ENCODE measurements around the gene MED15.
"Not testable (repeated sequence)": the region's sequence is repeated elsewhere in the genome, so short reads cannot be mapped to it uniquely, and the experiment has no call there.

The MED15 gene

DNA sequence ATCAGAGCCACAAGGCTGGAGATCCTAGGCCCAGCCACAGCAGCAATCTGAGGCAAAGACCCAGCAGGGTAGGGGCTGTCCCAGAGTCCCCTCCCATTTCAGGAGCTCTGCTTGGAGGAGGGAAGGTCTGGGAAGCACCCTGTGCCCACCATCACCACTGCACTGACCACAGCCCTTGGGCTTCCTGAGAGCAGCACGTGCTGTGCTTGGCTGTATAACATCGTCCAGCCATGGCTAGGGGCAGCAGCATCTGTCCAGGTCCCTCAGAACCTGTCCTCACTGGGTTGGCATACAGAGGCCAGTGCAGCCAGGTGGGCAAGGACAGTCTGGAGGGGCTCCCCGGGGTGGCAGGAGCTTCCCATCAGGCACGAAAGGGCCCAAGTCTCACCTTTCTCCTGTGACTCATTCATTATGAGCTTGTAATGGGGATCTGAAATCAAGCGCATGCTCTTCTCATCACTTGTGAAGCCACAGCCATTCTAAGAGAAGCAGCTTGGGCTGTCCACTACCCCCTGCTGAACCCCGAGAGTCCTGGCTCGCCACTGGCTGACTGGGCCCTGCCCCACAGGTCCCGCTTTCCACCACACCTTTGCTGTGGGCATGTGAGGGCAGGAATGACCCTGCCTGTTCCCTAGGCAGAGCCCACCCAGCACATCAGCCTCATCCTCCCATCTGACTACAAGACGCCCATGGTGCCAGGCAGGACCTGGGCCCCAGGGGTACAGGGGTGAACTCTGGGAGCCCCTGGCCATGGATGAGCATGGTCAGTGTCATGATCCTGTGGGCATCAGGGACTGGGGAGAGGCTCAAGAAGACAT lies 83.3 kb downstream of the MED15 start:
- TF ChIP-seq, protein P1, sequence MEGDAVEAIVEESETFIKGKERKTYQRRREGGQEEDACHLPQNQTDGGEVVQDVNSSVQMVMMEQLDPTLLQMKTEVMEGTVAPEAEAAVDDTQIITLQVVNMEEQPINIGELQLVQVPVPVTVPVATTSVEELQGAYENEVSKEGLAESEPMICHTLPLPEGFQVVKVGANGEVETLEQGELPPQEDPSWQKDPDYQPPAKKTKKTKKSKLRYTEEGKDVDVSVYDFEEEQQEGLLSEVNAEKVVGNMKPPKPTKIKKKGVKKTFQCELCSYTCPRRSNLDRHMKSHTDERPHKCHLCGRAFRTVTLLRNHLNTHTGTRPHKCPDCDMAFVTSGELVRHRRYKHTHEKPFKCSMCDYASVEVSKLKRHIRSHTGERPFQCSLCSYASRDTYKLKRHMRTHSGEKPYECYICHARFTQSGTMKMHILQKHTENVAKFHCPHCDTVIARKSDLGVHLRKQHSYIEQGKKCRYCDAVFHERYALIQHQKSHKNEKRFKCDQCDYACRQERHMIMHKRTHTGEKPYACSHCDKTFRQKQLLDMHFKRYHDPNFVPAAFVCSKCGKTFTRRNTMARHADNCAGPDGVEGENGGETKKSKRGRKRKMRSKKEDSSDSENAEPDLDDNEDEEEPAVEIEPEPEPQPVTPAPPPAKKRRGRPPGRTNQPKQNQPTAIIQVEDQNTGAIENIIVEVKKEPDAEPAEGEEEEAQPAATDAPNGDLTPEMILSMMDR (IDR thresholded peaks at IDR 0.05; ENCODE audit: low read depth, low read length, poor library complexity, severe bottlenecking), result no peak
- TF ChIP-seq EZH2phosphoT487 (IDR thresholded peaks at IDR 0.05; ENCODE audit: borderline replicate concordance, low read length), result no peak
- no peak overlapping the region for H3K4me2 ChIP-seq (ENCODE audit: low read length)

DNA sequence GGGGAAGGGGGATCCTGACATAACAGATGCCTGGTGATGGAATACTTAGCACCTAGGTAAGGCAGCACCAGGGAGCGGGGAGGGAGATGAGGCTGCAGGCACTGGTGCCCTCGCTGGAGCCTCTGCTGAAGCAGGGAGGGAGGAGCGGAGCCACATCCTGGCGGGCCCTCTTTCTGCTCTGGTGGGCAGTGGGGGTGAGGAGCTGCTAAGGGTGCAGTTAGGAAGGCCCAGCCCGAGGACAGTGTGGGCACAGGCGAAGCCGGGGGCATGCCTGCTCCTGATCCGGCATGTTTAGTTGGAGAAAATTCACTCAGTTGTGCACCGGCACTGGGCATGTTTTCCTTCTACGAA lies 83.9 kb downstream of the MED15 start:
- Histone ChIP-seq H3K36me3 (ENCODE audit: control insufficient read depth, low read length) (peaks cover 10% of the 10 kb centered on the region; the same call in 1 of the 2 replicates), H3K79me2 (ENCODE audit: control insufficient read depth, low read length) (no peaks in the 10 kb centered on the region), H4K20me1 (ENCODE audit: control insufficient read depth, insufficient read depth, low read depth, low read length) (no peaks in the 10 kb centered on the region), H3K27me3 (ENCODE audit: control insufficient read depth, low read length) (no peaks in the 10 kb centered on the region; the same call in 1 of the 2 replicates), H3K27ac (ENCODE audit: low read depth, low read length) (no peak overlapping the region), H3K4me1 (ENCODE audit: control insufficient read depth, low read length) (no peaks in the 10 kb centered on the region), H3F3A (ENCODE audit: control insufficient read depth, insufficient read depth) (no peaks in the 10 kb centered on the region), H3K4me3 (ENCODE audit: low read length) (no peak overlapping the region), H3K9me3 (ENCODE audit: control insufficient read depth, insufficient read depth, low read length) (no peaks in the 10 kb centered on the region), H3K9me2 (replicated peaks; ENCODE audit: control insufficient read depth, low read length) (no peaks in the 10 kb centered on the region), H3K4me2 (ENCODE audit: low read length) (no peak overlapping the region)
- TF ChIP-seq EZH2phosphoT487 (IDR thresholded peaks at IDR 0.05; ENCODE audit: borderline replicate concordance, low read length), result no peak
- TF ChIP-seq, protein P1 (IDR thresholded peaks at IDR 0.05; ENCODE audit: low read depth, low read length, poor library complexity, severe bottlenecking), result no peak

More for the DNA sequence above, 83.3 kb downstream of the MED15 start:
- Histone ChIP-seq H3F3A (ENCODE audit: control insufficient read depth, insufficient read depth) (no peaks in the 10 kb centered on the region), H3K9me3 (ENCODE audit: control insufficient read depth, insufficient read depth, low read length) (no peaks in the 10 kb centered on the region), H3K79me2 (ENCODE audit: control insufficient read depth, low read length) (no peaks in the 10 kb centered on the region), H4K20me1 (ENCODE audit: control insufficient read depth, insufficient read depth, low read depth, low read length) (no peaks in the 10 kb centered on the region), H3K4me3 (ENCODE audit: low read length) (no peak overlapping the region), H3K27ac (ENCODE audit: low read depth, low read length) (no peak overlapping the region), H3K36me3 (ENCODE audit: control insufficient read depth, low read length) (peaks cover 15% of the 10 kb centered on the region; the same call in 1 of the 2 replicates), H3K27me3 (ENCODE audit: control insufficient read depth, low read length) (no peaks in the 10 kb centered on the region), H3K9me2 (replicated peaks; ENCODE audit: control insufficient read depth, low read length) (no peaks in the 10 kb centered on the region), H3K4me1 (ENCODE audit: control insufficient read depth, low read length) (no peaks in the 10 kb centered on the region)

DNA sequence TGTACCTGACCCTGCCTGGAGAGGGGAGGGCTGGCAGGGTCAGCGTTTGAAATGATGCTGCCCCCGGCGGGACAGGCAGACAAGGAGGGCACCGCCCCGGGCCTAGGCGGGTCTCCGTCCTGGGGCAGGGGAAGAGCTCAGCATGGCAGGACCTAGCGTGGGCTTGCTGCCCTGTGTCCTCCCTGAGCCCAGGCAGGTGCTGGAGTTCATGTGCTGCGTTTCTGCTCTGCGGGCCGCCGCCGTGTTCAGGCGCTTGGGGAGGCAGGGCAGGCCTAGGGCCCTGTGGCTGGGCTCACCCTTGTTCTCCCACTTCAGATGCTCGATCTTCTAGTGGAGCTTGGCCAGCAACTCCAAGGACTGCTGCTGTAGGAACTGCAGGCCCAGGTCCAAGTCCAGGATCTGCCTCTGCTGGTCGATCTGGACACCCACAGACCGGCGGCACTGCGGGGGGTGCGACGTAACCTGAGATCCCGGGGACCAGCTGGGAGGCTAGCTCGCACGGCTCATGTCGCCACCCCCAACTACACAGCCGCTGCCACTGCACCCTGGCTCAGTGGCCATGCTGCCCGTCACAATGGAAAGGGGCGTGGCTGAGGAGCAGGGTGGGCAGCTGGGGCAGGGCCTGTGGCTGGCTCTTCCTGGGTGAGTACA lies 84.4 kb downstream of the MED15 start:
- Histone ChIP-seq H3F3A (ENCODE audit: control insufficient read depth, insufficient read depth) (no peaks in the 10 kb centered on the region), H3K4me3 (ENCODE audit: low read length) (no peak overlapping the region), H3K36me3 (ENCODE audit: control insufficient read depth, low read length) (peaks cover 5% of the 10 kb centered on the region; the same call in 1 of the 2 replicates), H3K4me1 (ENCODE audit: control insufficient read depth, low read length) (no peaks in the 10 kb centered on the region), H4K20me1 (ENCODE audit: control insufficient read depth, insufficient read depth, low read depth, low read length) (no peaks in the 10 kb centered on the region), H3K79me2 (ENCODE audit: control insufficient read depth, low read length) (no peaks in the 10 kb centered on the region), H3K27ac (ENCODE audit: low read depth, low read length) (no peak overlapping the region), H3K4me2 (ENCODE audit: low read length) (no peak overlapping the region), H3K9me3 (ENCODE audit: control insufficient read depth, insufficient read depth, low read length) (no peaks in the 10 kb centered on the region), H3K9me2 (replicated peaks; ENCODE audit: control insufficient read depth, low read length) (no peaks in the 10 kb centered on the region), H3K27me3 (ENCODE audit: control insufficient read depth, low read length) (no peaks in the 10 kb centered on the region; the same call in 1 of the 2 replicates)
- TF ChIP-seq EZH2phosphoT487 (IDR thresholded peaks at IDR 0.05; ENCODE audit: borderline replicate concordance, low read length), result no peak
- TF ChIP-seq, protein P1 (IDR thresholded peaks at IDR 0.05; ENCODE audit: low read depth, low read length, poor library complexity, severe bottlenecking), result no peak

- H4K20me1 ChIP-seq (ENCODE audit: control insufficient read depth, insufficient read depth, low read depth, low read length); H3F3A ChIP-seq (ENCODE audit: control insufficient read depth, insufficient read depth); H3K27me3 ChIP-seq (ENCODE audit: control insufficient read depth, low read length); H3K9me2 ChIP-seq (replicated peaks; ENCODE audit: control insufficient read depth, low read length); H3K4me3 ChIP-seq (ENCODE audit: low read length); H3K79me2 ChIP-seq (ENCODE audit: control insufficient read depth, low read length); H3K4me1 ChIP-seq (ENCODE audit: control insufficient read depth, low read length); H3K4me2 ChIP-seq (ENCODE audit: low read length); H3K27ac ChIP-seq (ENCODE audit: low read depth, low read length); H3K36me3 ChIP-seq (ENCODE audit: control insufficient read depth, low read length); H3K9me3 ChIP-seq (ENCODE audit: control insufficient read depth, insufficient read depth, low read length): not testable (repeated sequence)
These were observed 86.6 kb downstream of the MED15 start for GRCh38 chr22:20594038-20594437.

DNA sequence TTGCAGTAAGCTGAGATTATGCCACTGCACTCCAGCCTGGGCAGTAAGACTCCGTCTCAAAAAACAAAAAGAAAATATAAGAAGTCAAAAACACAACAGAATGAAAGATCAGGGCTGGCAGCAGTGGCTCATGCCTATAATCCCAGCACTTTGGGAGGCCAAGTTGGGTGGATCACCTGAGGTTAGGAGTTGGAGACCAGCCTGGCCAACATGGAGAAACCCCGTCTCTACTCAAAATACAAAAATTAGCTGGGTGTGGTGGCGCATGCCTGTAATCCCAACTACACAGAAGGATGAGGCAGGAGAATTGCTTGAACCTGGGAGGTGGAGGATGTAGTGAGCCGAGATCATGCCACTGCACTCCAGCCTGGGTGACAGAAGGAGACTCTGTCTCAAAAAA lies 87.1 kb downstream of the MED15 start:
- H4K20me1 ChIP-seq (ENCODE audit: control insufficient read depth, insufficient read depth, low read depth, low read length); H3K4me2 ChIP-seq (ENCODE audit: low read length); H3K4me3 ChIP-seq (ENCODE audit: low read length): not testable (repeated sequence)

More for the DNA sequence above, 87.1 kb downstream of the MED15 start:
- not testable (repeated sequence) for H3K9me3 ChIP-seq (ENCODE audit: control insufficient read depth, insufficient read depth, low read length); H3K27ac ChIP-seq (ENCODE audit: low read depth, low read length); H3K36me3 ChIP-seq (ENCODE audit: control insufficient read depth, low read length); H3K9me2 ChIP-seq (replicated peaks; ENCODE audit: control insufficient read depth, low read length); H3K79me2 ChIP-seq (ENCODE audit: control insufficient read depth, low read length); H3F3A ChIP-seq (ENCODE audit: control insufficient read depth, insufficient read depth); H3K4me1 ChIP-seq (ENCODE audit: control insufficient read depth, low read length); H3K27me3 ChIP-seq (ENCODE audit: control insufficient read depth, low read length)
